ENCODE results near the gene ENTPD8. TPM values are rescaled to one million over a fixed set of nuclear protein-coding genes. Genes with fewer than 3 reads are reported as not detected.
"Not testable (repeated sequence)": the region's sequence is repeated elsewhere in the genome, so short reads cannot be mapped to it uniquely, and the experiment has no call there.

The ENTPD8 gene
- polyA plus RNA-seq, 2 donors, result 0.04 to 0.05 TPM

DNA sequence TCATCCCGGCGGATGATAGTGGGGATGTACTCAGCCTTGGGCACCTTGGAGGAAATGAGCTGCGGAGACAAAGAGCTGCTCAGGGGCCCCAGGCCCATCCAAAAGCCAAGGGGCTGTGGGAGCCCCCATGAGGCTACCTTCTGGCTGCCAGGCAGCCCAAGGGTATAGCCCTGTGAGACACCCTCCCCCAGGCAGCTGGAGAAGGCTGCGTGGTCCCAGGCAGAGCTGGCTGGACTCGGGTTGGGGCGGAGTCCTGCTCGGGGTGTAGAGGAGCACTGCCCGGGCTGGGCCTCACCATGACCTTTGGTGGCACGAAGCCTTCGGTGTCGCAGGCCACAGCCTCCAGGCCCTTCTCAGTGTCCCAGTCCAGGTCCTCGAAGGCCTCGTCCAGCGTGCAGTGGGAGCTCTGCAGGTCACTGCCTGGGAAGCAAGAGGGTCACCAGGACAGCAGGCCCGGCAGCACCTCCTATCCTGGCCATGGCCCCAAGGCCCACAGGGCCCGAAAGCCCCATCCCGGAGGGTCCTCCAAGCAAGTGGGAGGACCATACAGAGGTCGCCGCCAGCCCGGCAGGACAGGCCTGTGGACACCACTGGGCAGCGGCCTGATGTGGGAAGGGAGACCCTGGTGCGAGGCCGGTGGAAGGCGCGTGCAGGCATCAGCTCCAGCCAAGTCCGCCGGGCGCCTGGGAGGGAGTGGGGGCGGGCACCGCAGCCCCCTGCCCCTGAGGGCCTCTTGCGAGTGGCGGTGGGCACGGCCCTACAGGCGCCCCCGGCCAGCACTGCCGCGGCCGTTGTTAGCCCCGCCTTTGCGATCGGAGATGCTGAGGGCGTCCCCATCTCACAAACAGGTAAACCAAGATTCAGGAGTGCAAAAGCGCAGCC is 11.8 kb upstream of the ENTPD8 start:
- WGBS, 2 donors, result 76 to 83% methylated on average over 43 of the region's 43 CpGs
- Histone ChIP-seq H3K4me1 (ENCODE audit: control insufficient read depth in 2 of 2, insufficient read depth in 2 of 2, low read length in 1 of 2) (peaks cover 5 to 11% of the 10 kb centered on the region in 2 donors), H3K9me3 (ENCODE audit: control insufficient read depth in 2 of 2, insufficient read depth in 1 of 2, low read depth in 1 of 2, low read length in 1 of 2) (no peaks in the 10 kb centered on the region), H3K27me3 (ENCODE audit: control insufficient read depth in 1 of 2, insufficient read depth in 2 of 2, low read length in 2 of 2) (no peaks in the 10 kb centered on the region), H3K36me3 (ENCODE audit: control insufficient read depth in 2 of 2, insufficient read depth in 2 of 2, low read length in 1 of 2) (peaks cover 4 to 13% of the 10 kb centered on the region in 2 donors), H3K27ac (ENCODE audit: low read depth in 2 of 2, low read length in 1 of 2) (no peak overlapping the region), H3K4me3 (ENCODE audit: low read depth in 1 of 2, low read length in 2 of 2) (peak overlapping the region; percentile 32 to 48)

- peaks cover 5 to 9% of the 10 kb centered on the region in 2 donors for H3K4me1 ChIP-seq (ENCODE audit: control insufficient read depth in 2 of 2, insufficient read depth in 2 of 2, low read length in 1 of 2)
- H3K36me3 ChIP-seq (ENCODE audit: control insufficient read depth in 2 of 2, insufficient read depth in 2 of 2, low read length in 1 of 2), result peaks cover 4 to 11% of the 10 kb centered on the region in 2 donors
- H3K27ac ChIP-seq (ENCODE audit: low read depth in 2 of 2, low read length in 1 of 2), result no peak overlapping the region
- WGBS, 2 donors, result 89 to 93% methylated on average over 17 of the region's 17 CpGs
- H3K9me3 ChIP-seq (ENCODE audit: control insufficient read depth in 2 of 2, insufficient read depth in 1 of 2, low read depth in 1 of 2, low read length in 1 of 2), result no peaks in the 10 kb centered on the region
- no peak overlapping the region for H3K4me3 ChIP-seq (ENCODE audit: low read depth in 1 of 2, low read length in 2 of 2)
- H3K27me3 ChIP-seq (ENCODE audit: control insufficient read depth in 1 of 2, insufficient read depth in 2 of 2, low read length in 2 of 2), result no peaks in the 10 kb centered on the region
Observed at GRCh38 chr9:137452006-137452760, 11.0 kb upstream of the ENTPD8 start.

- not testable (repeated sequence) for H3K27ac ChIP-seq (ENCODE audit: low read depth in 2 of 2, low read length in 1 of 2); H3K4me1 ChIP-seq (ENCODE audit: control insufficient read depth in 2 of 2, insufficient read depth in 2 of 2, low read length in 1 of 2); H3K4me3 ChIP-seq (ENCODE audit: low read depth in 1 of 2, low read length in 2 of 2); H3K27me3 ChIP-seq (ENCODE audit: control insufficient read depth in 1 of 2, insufficient read depth in 2 of 2, low read length in 2 of 2); H3K9me3 ChIP-seq (ENCODE audit: control insufficient read depth in 2 of 2, insufficient read depth in 1 of 2, low read depth in 1 of 2, low read length in 1 of 2)
- H3K36me3 ChIP-seq (ENCODE audit: control insufficient read depth in 2 of 2, insufficient read depth in 2 of 2, low read length in 1 of 2), result peaks cover 4 to 11% of the 10 kb centered on the region in 2 donors
- WGBS, 2 donors, result 82 to 83% methylated on average over 13 of the region's 31 CpGs
Observed at GRCh38 chr9:137451264-137452005, 10.3 kb upstream of the ENTPD8 start.

GRCh38 chr9:137450539-137451222 is 9.5 kb upstream of the ENTPD8 start:
- not testable (repeated sequence) for H3K9me3 ChIP-seq (ENCODE audit: control insufficient read depth in 2 of 2, insufficient read depth in 1 of 2, low read depth in 1 of 2, low read length in 1 of 2); H3K27me3 ChIP-seq (ENCODE audit: control insufficient read depth in 1 of 2, insufficient read depth in 2 of 2, low read length in 2 of 2); H3K4me3 ChIP-seq (ENCODE audit: low read depth in 1 of 2, low read length in 2 of 2); H3K27ac ChIP-seq (ENCODE audit: low read depth in 2 of 2, low read length in 1 of 2); H3K4me1 ChIP-seq (ENCODE audit: control insufficient read depth in 2 of 2, insufficient read depth in 2 of 2, low read length in 1 of 2)
- 80 to 81% methylated on average over 20 to 21 of the region's 24 CpGs for WGBS, 2 donors
- peaks cover 4 to 11% of the 10 kb centered on the region in 2 donors for H3K36me3 ChIP-seq (ENCODE audit: control insufficient read depth in 2 of 2, insufficient read depth in 2 of 2, low read length in 1 of 2)

GRCh38 chr9:137449931-137450538 is 8.9 kb upstream of the ENTPD8 start:
- Histone ChIP-seq H3K9me3 (ENCODE audit: control insufficient read depth in 2 of 2, insufficient read depth in 1 of 2, low read depth in 1 of 2, low read length in 1 of 2) (no peaks in the 10 kb centered on the region), H3K4me3 (ENCODE audit: low read depth in 1 of 2, low read length in 2 of 2) (no peak overlapping the region), H3K27me3 (ENCODE audit: control insufficient read depth in 1 of 2, insufficient read depth in 2 of 2, low read length in 2 of 2) (no peaks in the 10 kb centered on the region), H3K36me3 (ENCODE audit: control insufficient read depth in 2 of 2, insufficient read depth in 2 of 2, low read length in 1 of 2) (peaks cover 4 to 9% of the 10 kb centered on the region in 2 donors), H3K27ac (ENCODE audit: low read depth in 2 of 2, low read length in 1 of 2) (no peak overlapping the region), H3K4me1 (ENCODE audit: control insufficient read depth in 2 of 2, insufficient read depth in 2 of 2, low read length in 1 of 2) (peaks cover 5 to 8% of the 10 kb centered on the region in 2 donors)
- 80 to 85% methylated on average over 18 of the region's 18 CpGs for WGBS, 2 donors

GRCh38 chr9:137449081-137449844 is 8.1 kb upstream of the ENTPD8 start:
- Histone ChIP-seq H3K4me3 (ENCODE audit: low read depth in 1 of 2, low read length in 2 of 2) (no peak overlapping the region), H3K36me3 (ENCODE audit: control insufficient read depth in 2 of 2, insufficient read depth in 2 of 2, low read length in 1 of 2) (peaks cover 4 to 9% of the 10 kb centered on the region in 2 donors), H3K27ac (ENCODE audit: low read depth in 2 of 2, low read length in 1 of 2) (no peak overlapping the region), H3K9me3 (ENCODE audit: control insufficient read depth in 2 of 2, insufficient read depth in 1 of 2, low read depth in 1 of 2, low read length in 1 of 2) (no peaks in the 10 kb centered on the region), H3K4me1 (ENCODE audit: control insufficient read depth in 2 of 2, insufficient read depth in 2 of 2, low read length in 1 of 2) (peaks cover under 1 to 5% of the 10 kb centered on the region in 2 donors), H3K27me3 (ENCODE audit: control insufficient read depth in 1 of 2, insufficient read depth in 2 of 2, low read length in 2 of 2) (no peaks in the 10 kb centered on the region)
- WGBS, 2 donors, result 87% methylated on average over 36 of the region's 36 CpGs

DNA sequence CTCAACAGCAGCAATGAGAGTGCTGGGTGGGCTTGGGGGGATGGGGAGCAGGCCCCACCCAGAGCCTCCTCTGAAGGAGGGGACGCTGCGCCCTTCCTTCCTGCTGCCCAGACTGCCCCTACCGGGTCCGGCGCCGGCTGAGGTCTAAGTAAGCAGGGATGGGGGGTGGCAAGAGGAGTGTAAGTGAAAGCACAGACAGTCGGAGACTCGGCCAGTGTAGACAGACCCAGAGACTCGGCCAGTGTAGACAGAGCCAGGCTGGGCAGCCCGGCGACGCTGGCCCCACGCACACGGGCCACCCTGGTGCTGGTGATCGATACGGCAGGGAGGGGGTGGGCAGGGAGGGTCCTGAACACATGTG is 7.4 kb upstream of the ENTPD8 start:
- Histone ChIP-seq H3K27ac (ENCODE audit: low read depth in 2 of 2, low read length in 1 of 2) (no peak overlapping the region), H3K4me1 (ENCODE audit: control insufficient read depth in 2 of 2, insufficient read depth in 2 of 2, low read length in 1 of 2) (peaks cover 0 to 3% of the 10 kb centered on the region in 2 donors), H3K27me3 (ENCODE audit: control insufficient read depth in 1 of 2, insufficient read depth in 2 of 2, low read length in 2 of 2) (no peaks in the 10 kb centered on the region), H3K36me3 (ENCODE audit: control insufficient read depth in 2 of 2, insufficient read depth in 2 of 2, low read length in 1 of 2) (peaks cover 4 to 9% of the 10 kb centered on the region in 2 donors), H3K9me3 (ENCODE audit: control insufficient read depth in 2 of 2, insufficient read depth in 1 of 2, low read depth in 1 of 2, low read length in 1 of 2) (no peaks in the 10 kb centered on the region), H3K4me3 (ENCODE audit: low read depth in 1 of 2, low read length in 2 of 2) (no peak overlapping the region)
- WGBS, 2 donors, result 89 to 92% methylated on average over 16 of the region's 16 CpGs

GRCh38 chr9:137447722-137448601 is 6.8 kb upstream of the ENTPD8 start:
- no peak overlapping the region for H3K4me3 ChIP-seq (ENCODE audit: low read depth in 1 of 2, low read length in 2 of 2)
- no peak overlapping the region for H3K27ac ChIP-seq (ENCODE audit: low read depth in 2 of 2, low read length in 1 of 2)
- H3K4me1 ChIP-seq (ENCODE audit: control insufficient read depth in 2 of 2, insufficient read depth in 2 of 2, low read length in 1 of 2), result no peaks in the 10 kb centered on the region
- no peaks in the 10 kb centered on the region for H3K27me3 ChIP-seq (ENCODE audit: control insufficient read depth in 1 of 2, insufficient read depth in 2 of 2, low read length in 2 of 2)
- peaks cover 4 to 9% of the 10 kb centered on the region in 2 donors for H3K36me3 ChIP-seq (ENCODE audit: control insufficient read depth in 2 of 2, insufficient read depth in 2 of 2, low read length in 1 of 2)
- 82 to 87% methylated on average over 26 to 27 of the region's 27 CpGs for WGBS, 2 donors
- H3K9me3 ChIP-seq (ENCODE audit: control insufficient read depth in 2 of 2, insufficient read depth in 1 of 2, low read depth in 1 of 2, low read length in 1 of 2), result no peaks in the 10 kb centered on the region
